Measurements from ENCODE around the gene MSANTD7.

GRCh38 chr10:14803827-14804226 lies 34.3 kb upstream of the MSANTD7 start:
- TF ChIP-seq CTCF (IDR thresholded peaks at IDR 0.05; ENCODE audit: poor library complexity), result no peak
- TF ChIP-seq EZH2 (IDR thresholded peaks at IDR 0.05; ENCODE audit: borderline replicate concordance), result no peak

Data from hepatocyte (in vitro differentiated cells).